ENCODE results near the gene CYP4Z1. TPM values are rescaled to one million over a fixed set of nuclear protein-coding genes. Genes with fewer than 3 reads are reported as not detected.
"Not testable (repeated sequence)": the region's sequence is repeated elsewhere in the genome, so short reads cannot be mapped to it uniquely, and the experiment has no call there.

The CYP4Z1 gene
- total and polyA plus RNA-seq, 2 donors (not counting 3 experiments of a cell fraction or from before 2014, with no cell fraction given): not detected

DNA sequence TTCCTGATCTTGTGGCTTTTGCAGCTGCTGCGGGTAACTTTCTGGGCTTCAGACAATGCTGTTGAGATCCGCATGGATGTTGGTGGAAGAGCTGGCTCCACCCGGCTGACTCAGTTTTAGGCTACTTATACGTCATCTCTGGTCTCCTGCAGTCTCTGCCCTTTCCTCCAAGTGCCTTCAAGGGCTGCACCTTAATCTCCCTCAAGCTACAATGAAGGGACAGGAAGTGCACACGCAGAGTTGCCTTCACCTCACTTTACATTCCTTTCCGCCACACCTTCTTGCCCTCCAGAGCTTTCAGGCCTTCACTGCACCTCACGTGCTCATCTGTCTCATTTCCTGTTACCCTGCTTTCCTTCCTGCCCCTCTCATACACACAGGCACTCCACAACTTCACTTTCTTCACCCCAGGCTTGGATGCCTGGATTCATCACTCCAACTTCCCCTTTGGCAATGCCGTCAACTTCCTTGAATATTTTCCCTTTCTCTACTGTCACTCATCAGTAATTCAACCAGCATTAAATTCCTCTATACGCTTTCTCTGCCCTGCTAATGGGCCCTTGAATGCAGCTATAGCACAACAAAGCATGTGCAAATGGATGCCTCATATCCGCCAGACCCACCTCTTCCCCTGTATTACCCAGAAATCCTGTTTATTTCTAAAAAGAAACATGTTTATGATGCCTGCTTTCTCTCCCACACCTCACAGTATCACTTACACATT lies 41.0 kb downstream of the CYP4Z1 start:
- CTCF ChIA-PET: interaction anchor here (0.9 to 1.2 kb wide), 2 partner anchors 66 to 67 kb away, joined by 3 read pairs; no protein-coding TSS in a partner anchor
- BruUV-seq (replicated peaks); H3K4me3 ChIP-seq (replicated peaks in 1 of 3; ENCODE audit: insufficient read depth in 1 of 3, low read depth in 1 of 3, low read length in 3 of 3); H3K9ac ChIP-seq (replicated peaks; ENCODE audit: extremely low read depth, insufficient read depth, low read length); dilution Hi-C loops (cut with MboI; ENCODE audit: extremely low pct_ligation_motif_present, low sequenced_read_pairs); H3K9me1 ChIP-seq (replicated peaks; ENCODE audit: control insufficient read depth, extremely low read depth, insufficient read depth, low read length); H4K20me1 ChIP-seq (replicated peaks; ENCODE audit: control insufficient read depth, extremely low read depth, insufficient read depth, low read length); POLR2A ChIA-PET; H3K79me2 ChIP-seq (ENCODE audit: control insufficient read depth, insufficient read depth, low read length); H3K27me3 ChIP-seq (ENCODE audit: control insufficient read depth in 2 of 2, insufficient read depth in 2 of 2, low read length in 2 of 2); H3K9me3 ChIP-seq (replicated peaks; ENCODE audit: control insufficient read depth, insufficient read depth, low read length); H3K36me3 ChIP-seq (ENCODE audit: control insufficient read depth in 2 of 2, extremely low read depth in 1 of 2, insufficient read depth in 2 of 2, low read length in 2 of 2): not testable (repeated sequence)
- FAIRE-seq (peak; percentile 90), DNase-seq (ENCODE audit: low read depth, low spot score) (peak; percentile 46)
- intact Hi-C loops (cut with micrococcal nuclease): loop anchor here (10.0 kb wide), 1 partner anchor 353 kb away; no protein-coding TSS in a partner anchor
- H3K27ac ChIP-seq (ENCODE audit: insufficient read depth, low read depth, low read length): peak overlapping the region; percentile 45
- H3K4me2 ChIP-seq (ENCODE audit: insufficient read depth, low read length): peak overlapping the region; percentile 34
- peaks cover 10% of the 10 kb centered on the region for H3K4me1 ChIP-seq (ENCODE audit: control insufficient read depth, extremely low read depth, insufficient read depth, low read length)
- TF ChIP-seq FOS (IDR thresholded peaks at IDR 0.05; ENCODE audit: borderline replicate concordance, insufficient read depth, low read length): peak; percentile 56
- H2AFZ ChIP-seq (ENCODE audit: low read depth, low read length): peak overlapping the region; percentile 86

DNA sequence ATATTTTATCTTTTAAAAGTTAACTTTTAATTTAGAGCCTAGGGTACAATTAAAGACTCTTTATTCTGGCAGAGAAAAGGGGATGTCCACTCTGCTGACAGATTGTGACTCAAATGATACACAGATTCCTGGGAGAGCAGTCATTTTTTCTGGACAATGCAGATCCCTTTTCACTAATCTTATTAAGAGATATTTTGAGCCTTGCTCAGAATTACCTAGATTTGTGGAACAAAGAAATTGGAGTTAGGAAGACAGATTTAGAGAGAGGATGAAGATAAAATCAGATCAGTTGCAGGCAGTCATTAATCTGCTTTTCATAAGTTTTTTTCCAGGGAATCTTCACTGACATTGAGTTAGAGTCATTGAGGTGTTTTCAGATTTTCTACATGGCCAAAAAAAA lies 42.5 kb downstream of the CYP4Z1 start:
- H3K4me2 ChIP-seq (ENCODE audit: insufficient read depth, low read length); H4K20me1 ChIP-seq (replicated peaks; ENCODE audit: control insufficient read depth, extremely low read depth, insufficient read depth, low read length); H3K27ac ChIP-seq (ENCODE audit: insufficient read depth, low read depth, low read length); H3K27me3 ChIP-seq (ENCODE audit: control insufficient read depth in 2 of 2, insufficient read depth in 2 of 2, low read length in 2 of 2); POLR2A ChIA-PET; H3K9me3 ChIP-seq (replicated peaks; ENCODE audit: control insufficient read depth, insufficient read depth, low read length); H3K4me3 ChIP-seq (replicated peaks in 1 of 3; ENCODE audit: insufficient read depth in 1 of 3, low read depth in 1 of 3, low read length in 3 of 3); BruUV-seq (replicated peaks); CTCF ChIA-PET; H3K9me1 ChIP-seq (replicated peaks; ENCODE audit: control insufficient read depth, extremely low read depth, insufficient read depth, low read length); DNase-seq (ENCODE audit: low read depth, low spot score); dilution Hi-C loops (cut with MboI; ENCODE audit: extremely low pct_ligation_motif_present, low sequenced_read_pairs); H3K79me2 ChIP-seq (ENCODE audit: control insufficient read depth, insufficient read depth, low read length); H3K36me3 ChIP-seq (ENCODE audit: control insufficient read depth in 2 of 2, extremely low read depth in 1 of 2, insufficient read depth in 2 of 2, low read length in 2 of 2); H3K9ac ChIP-seq (replicated peaks; ENCODE audit: extremely low read depth, insufficient read depth, low read length); H2AFZ ChIP-seq (ENCODE audit: low read depth, low read length); FAIRE-seq: not testable (repeated sequence)
- peaks cover 10% of the 10 kb centered on the region for H3K4me1 ChIP-seq (ENCODE audit: control insufficient read depth, extremely low read depth, insufficient read depth, low read length)
- intact Hi-C loops (cut with micrococcal nuclease): loop anchor here (10.0 kb wide), 1 partner anchor 355 kb away; no protein-coding TSS in a partner anchor
